Epithelial cell of esophagus (primary cell): ENCODE results near the gene AHRR.
"Not testable (repeated sequence)": the region's sequence is repeated elsewhere in the genome, so short reads cannot be mapped to it uniquely, and the experiment has no call there.

Experiments used
- DNase-seq: peaks from one replicate; pipeline ENCODE4 v3.0.0; 2010; ENCODE audit warnings: low read depth
- H3K4me3 ChIP-seq: 2 replicates; pipeline ENCODE4 v1.5.1; 2011; ENCODE audit warnings: mild to moderate bottlenecking, low read length, control low read depth
- CTCF ChIP-seq: IDR thresholded peaks from 2 replicates; pipeline ENCODE4 v1.5.1; 2011; ENCODE audit warnings: low read depth, mild to moderate bottlenecking, low read length, control low read depth, inconsistent platforms; ENCODE audit not compliant: insufficient read depth; ENCODE audit errors: missing control alignments

The AHRR gene

GRCh38 chr5:321230-321725, at the start of gene AHRR:
Gene AHRR, plus strand, starts transcription at chr5:321714. Its CDS starts 22,189 bp downstream, at chr5:343903.
- peak; percentile 15 for TF ChIP-seq CTCF
- H3K4me3 ChIP-seq: no peak within 1 kb of the TSS
- peak; percentile 58 for DNase-seq

GRCh38 chr5:271828-272167, 49.7 kb upstream of the AHRR start:
- DNase-seq: not testable (repeated sequence)
- peak overlapping the region; percentile 65 for H3K4me3 ChIP-seq

- not testable (repeated sequence) for H3K4me3 ChIP-seq, DNase-seq
Observed at GRCh38 chr5:273091-273490, 48.4 kb upstream of the AHRR start.

- H3K4me3 ChIP-seq: not testable (repeated sequence)
Observed at GRCh38 chr5:273491-273890, 48.0 kb upstream of the AHRR start.

GRCh38 chr5:274346-274745, 47.2 kb upstream of the AHRR start:
- H3K4me3 ChIP-seq: not testable (repeated sequence)

More at GRCh38 chr5:273491-273890, 48.0 kb upstream of the AHRR start:
- DNase-seq: not testable (repeated sequence)

GRCh38 chr5:278646-279045, 42.9 kb upstream of the AHRR start:
- TF ChIP-seq CTCF: no peak

More at GRCh38 chr5:274346-274745, 47.2 kb upstream of the AHRR start:
- DNase-seq: not testable (repeated sequence)

GRCh38 chr5:279051-279665, 42.4 kb upstream of the AHRR start:
- DNase-seq, H3K4me3 ChIP-seq: not testable (repeated sequence)

More at GRCh38 chr5:278646-279045, 42.9 kb upstream of the AHRR start:
- no peak overlapping the region for H3K4me3 ChIP-seq
- DNase-seq: no peak

- H3K4me3 ChIP-seq: no peak overlapping the region
- TF ChIP-seq CTCF: no peak
- DNase-seq: no peak
Observed at GRCh38 chr5:285991-286557, 35.4 kb upstream of the AHRR start.

GRCh38 chr5:290200-290599, 31.3 kb upstream of the AHRR start:
- not testable (repeated sequence) for DNase-seq, H3K4me3 ChIP-seq

- H3K4me3 ChIP-seq, DNase-seq: not testable (repeated sequence)
Observed at GRCh38 chr5:291345-291744, 30.2 kb upstream of the AHRR start.

- H3K4me3 ChIP-seq, DNase-seq: not testable (repeated sequence)
Observed at GRCh38 chr5:294788-295187, 26.7 kb upstream of the AHRR start.

- DNase-seq, H3K4me3 ChIP-seq: not testable (repeated sequence)
Observed at GRCh38 chr5:296207-296606, 25.3 kb upstream of the AHRR start.

- not testable (repeated sequence) for DNase-seq, H3K4me3 ChIP-seq
Observed at GRCh38 chr5:296954-297353, 24.6 kb upstream of the AHRR start.

- H3K4me3 ChIP-seq, DNase-seq: not testable (repeated sequence)
Observed at GRCh38 chr5:297448-297847, 24.1 kb upstream of the AHRR start.

- not testable (repeated sequence) for DNase-seq, H3K4me3 ChIP-seq
Observed at GRCh38 chr5:297991-298736, 23.4 kb upstream of the AHRR start.
